Measurements from ENCODE around the gene ADSS2. TPM values are rescaled to one million over a fixed set of nuclear protein-coding genes. Genes with fewer than 3 reads are reported as not detected.
"Not testable (repeated sequence)": the region's sequence is repeated elsewhere in the genome, so short reads cannot be mapped to it uniquely, and the experiment has no call there.

ADSS2 gene
- polyA plus RNA-seq, 3 donors = 24.4 to 33.5 (median 26.3) TPM

DNA sequence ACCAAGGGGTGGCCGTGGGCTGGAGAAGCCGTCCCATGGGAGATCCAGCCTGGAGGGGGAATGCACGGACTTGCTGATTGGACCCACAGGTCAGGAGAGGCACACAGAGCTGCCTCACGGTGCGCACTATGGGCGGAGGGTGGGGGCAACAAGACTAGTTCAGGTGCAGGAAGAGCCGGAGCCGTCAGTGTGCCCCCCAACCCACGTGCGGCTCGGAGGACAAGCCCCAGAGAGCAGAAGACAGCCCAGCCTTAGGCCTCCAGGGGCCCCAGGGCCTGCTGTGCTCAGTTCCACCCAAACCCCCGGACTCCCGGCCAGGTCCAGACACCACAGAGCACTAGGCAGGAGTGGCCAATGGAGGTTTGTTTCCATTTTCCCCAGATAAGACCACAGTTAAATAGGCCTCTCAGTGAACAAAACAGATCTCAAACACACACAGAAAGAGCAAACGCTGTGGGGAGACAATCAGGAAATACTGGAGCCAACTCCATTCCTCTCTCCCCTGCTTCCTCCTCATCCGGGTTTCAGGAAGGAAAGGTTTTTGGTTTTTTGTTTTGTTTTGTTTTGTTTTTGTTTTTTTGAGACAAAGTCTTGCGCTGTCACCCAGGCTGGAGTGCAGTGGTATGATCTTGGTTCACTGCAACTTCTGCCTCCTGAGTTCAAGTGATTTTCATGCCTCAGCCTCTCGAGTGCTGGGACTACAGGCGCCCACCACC lies 84.2 kb downstream of the ADSS2 start:
- no peak for DNase-seq
- Mint-ChIP-seq H3K36me3 (peaks cover 0 to 4% of the 10 kb centered on the region in 2 donors), H3K4me1 (peaks cover 26% of the 10 kb centered on the region), H3K27me3 (ENCODE audit: low read depth in 3 of 3) (peaks cover 0 to 3% (median 3%) of the 10 kb centered on the region in 3 donors), H3K27ac (peak overlapping the region in 4 of 7 donors; percentile 7 to 61 (median 40)), H3K9me3 (peaks cover 3 to 15% (median 9%) of the 10 kb centered on the region in 7 donors), H3K4me3 (no peak overlapping the region)
- H3K27me3 ChIP-seq (ENCODE audit: control insufficient read depth in 2 of 2, insufficient read depth in 2 of 2, low read length in 2 of 2) = no peaks in the 10 kb centered on the region
- H3K27ac ChIP-seq (ENCODE audit: low read depth in 1 of 2, low read length in 2 of 2) = no peak overlapping the region
- TF ChIP-seq, protein P1, sequence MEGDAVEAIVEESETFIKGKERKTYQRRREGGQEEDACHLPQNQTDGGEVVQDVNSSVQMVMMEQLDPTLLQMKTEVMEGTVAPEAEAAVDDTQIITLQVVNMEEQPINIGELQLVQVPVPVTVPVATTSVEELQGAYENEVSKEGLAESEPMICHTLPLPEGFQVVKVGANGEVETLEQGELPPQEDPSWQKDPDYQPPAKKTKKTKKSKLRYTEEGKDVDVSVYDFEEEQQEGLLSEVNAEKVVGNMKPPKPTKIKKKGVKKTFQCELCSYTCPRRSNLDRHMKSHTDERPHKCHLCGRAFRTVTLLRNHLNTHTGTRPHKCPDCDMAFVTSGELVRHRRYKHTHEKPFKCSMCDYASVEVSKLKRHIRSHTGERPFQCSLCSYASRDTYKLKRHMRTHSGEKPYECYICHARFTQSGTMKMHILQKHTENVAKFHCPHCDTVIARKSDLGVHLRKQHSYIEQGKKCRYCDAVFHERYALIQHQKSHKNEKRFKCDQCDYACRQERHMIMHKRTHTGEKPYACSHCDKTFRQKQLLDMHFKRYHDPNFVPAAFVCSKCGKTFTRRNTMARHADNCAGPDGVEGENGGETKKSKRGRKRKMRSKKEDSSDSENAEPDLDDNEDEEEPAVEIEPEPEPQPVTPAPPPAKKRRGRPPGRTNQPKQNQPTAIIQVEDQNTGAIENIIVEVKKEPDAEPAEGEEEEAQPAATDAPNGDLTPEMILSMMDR (IDR thresholded peaks at IDR 0.05) = no peak
- no peaks in the 10 kb centered on the region for H3K79me2 ChIP-seq (ENCODE audit: insufficient read depth, low read length)
- H3K9ac ChIP-seq (ENCODE audit: insufficient read depth, low read length, poor library complexity, severe bottlenecking) = no peak overlapping the region
- peaks cover 6 to 21% of the 10 kb centered on the region in 2 donors for H3K4me1 ChIP-seq (ENCODE audit: control insufficient read depth in 1 of 2, insufficient read depth in 2 of 2, low read length in 2 of 2)
- H4K20me1 ChIP-seq (ENCODE audit: insufficient read depth, low read length) = no peaks in the 10 kb centered on the region
- no peak overlapping the region for H3K4me3 ChIP-seq (replicated peaks in 1 of 3; ENCODE audit: low read depth in 2 of 3, low read length in 3 of 3)
- H3K36me3 ChIP-seq (replicated peaks in 1 of 2; ENCODE audit: control insufficient read depth in 1 of 2, insufficient read depth in 2 of 2, low read length in 2 of 2) = no peaks in the 10 kb centered on the region
- intact Hi-C loops (cut with micrococcal nuclease) = no loop called here
- no peak overlapping the region for H3K4me2 ChIP-seq (replicated peaks; ENCODE audit: extremely low read depth, low read length, poor library complexity, severe bottlenecking)
- H3K9me3 ChIP-seq (replicated peaks in 1 of 2; ENCODE audit: control insufficient read depth in 1 of 2, insufficient read depth in 1 of 2, low read length in 2 of 2) = peaks cover 3 to 10% of the 10 kb centered on the region in 2 donors
- 90% methylated on average over 14 of the region's 18 CpGs for whole genome bisulfite sequencing (ENCODE audit: insufficient coverage)
- H2AFZ ChIP-seq (ENCODE audit: insufficient read depth, low read depth, low read length, poor library complexity, severe bottlenecking) = peak overlapping the region; percentile 30

GRCh38 chr1:244365809-244366208 lies 85.9 kb downstream of the ADSS2 start:
- Histone ChIP-seq H3K4me1 (ENCODE audit: control insufficient read depth in 1 of 2, insufficient read depth in 2 of 2, low read length in 2 of 2) (peaks cover 8 to 24% of the 10 kb centered on the region in 2 donors), H3K27me3 (ENCODE audit: control insufficient read depth in 2 of 2, insufficient read depth in 2 of 2, low read length in 2 of 2) (no peaks in the 10 kb centered on the region), H3K27ac (ENCODE audit: low read depth in 1 of 2, low read length in 2 of 2) (no peak overlapping the region), H3K4me2 (replicated peaks; ENCODE audit: extremely low read depth, low read length, poor library complexity, severe bottlenecking) (no peak overlapping the region), H3K4me3 (replicated peaks in 1 of 3; ENCODE audit: low read depth in 2 of 3, low read length in 3 of 3) (no peak overlapping the region), H3K79me2 (ENCODE audit: insufficient read depth, low read length) (no peaks in the 10 kb centered on the region), H3K36me3 (replicated peaks in 1 of 2; ENCODE audit: control insufficient read depth in 1 of 2, insufficient read depth in 2 of 2, low read length in 2 of 2) (no peaks in the 10 kb centered on the region), H2AFZ (ENCODE audit: insufficient read depth, low read depth, low read length, poor library complexity, severe bottlenecking) (no peak overlapping the region), H3K9ac (ENCODE audit: insufficient read depth, low read length, poor library complexity, severe bottlenecking) (no peak overlapping the region), H4K20me1 (ENCODE audit: insufficient read depth, low read length) (no peaks in the 10 kb centered on the region), H3K9me3 (replicated peaks in 1 of 2; ENCODE audit: control insufficient read depth in 1 of 2, insufficient read depth in 1 of 2, low read length in 2 of 2) (peaks cover 3 to 10% of the 10 kb centered on the region in 2 donors)
- no peak for DNase-seq
- Mint-ChIP-seq H3K4me3 (no peak overlapping the region), H3K27me3 (ENCODE audit: low read depth in 3 of 3) (peaks cover 0 to 2% (median 0%) of the 10 kb centered on the region in 3 donors), H3K27ac (no peak overlapping the region), H3K4me1 (peaks cover 20% of the 10 kb centered on the region), H3K9me3 (peaks cover 4 to 17% (median 9%) of the 10 kb centered on the region in 7 donors), H3K36me3 (peaks cover 0 to 4% of the 10 kb centered on the region in 2 donors)
- TF ChIP-seq, protein P1 (IDR thresholded peaks at IDR 0.05) = no peak
- intact Hi-C loops (cut with micrococcal nuclease) = no loop called here
- WGBS (ENCODE audit: insufficient coverage) = no CpG with 5 or more reads among the region's 7 CpGs

DNA sequence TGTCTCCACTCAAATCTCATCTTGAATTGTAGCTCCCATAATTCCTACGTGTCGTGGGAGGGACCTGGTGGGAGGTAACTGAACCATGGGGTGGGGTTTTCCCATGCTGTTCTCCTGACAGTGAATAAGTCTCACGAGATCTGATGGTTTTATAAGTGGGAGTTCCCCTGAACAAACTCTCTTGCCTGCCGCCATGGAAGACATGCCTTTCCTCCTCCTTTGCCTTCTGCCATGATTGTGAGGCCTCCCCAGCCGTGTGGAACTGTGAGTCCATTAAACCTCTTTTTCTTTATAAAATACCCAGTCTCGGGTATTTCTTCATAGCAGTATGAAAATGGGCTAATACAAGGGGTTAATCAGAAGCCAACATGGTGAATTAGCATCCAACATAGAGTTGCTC lies 86.4 kb downstream of the ADSS2 start:
- not testable (repeated sequence) for H3K27ac Mint-ChIP-seq

More for the DNA sequence above, 86.4 kb downstream of the ADSS2 start:
- H3K27ac ChIP-seq (ENCODE audit: low read depth in 1 of 2, low read length in 2 of 2); H2AFZ ChIP-seq (ENCODE audit: insufficient read depth, low read depth, low read length, poor library complexity, severe bottlenecking); intact Hi-C loops (cut with micrococcal nuclease); H3K4me3 Mint-ChIP-seq; H3K27me3 ChIP-seq (ENCODE audit: control insufficient read depth in 2 of 2, insufficient read depth in 2 of 2, low read length in 2 of 2); DNase-seq; H3K27me3 Mint-ChIP-seq (ENCODE audit: low read depth in 3 of 3); H3K36me3 ChIP-seq (replicated peaks in 1 of 2; ENCODE audit: control insufficient read depth in 1 of 2, insufficient read depth in 2 of 2, low read length in 2 of 2); H3K36me3 Mint-ChIP-seq; H3K9ac ChIP-seq (ENCODE audit: insufficient read depth, low read length, poor library complexity, severe bottlenecking); H3K79me2 ChIP-seq (ENCODE audit: insufficient read depth, low read length); H3K4me2 ChIP-seq (replicated peaks; ENCODE audit: extremely low read depth, low read length, poor library complexity, severe bottlenecking); H4K20me1 ChIP-seq (ENCODE audit: insufficient read depth, low read length); H3K4me3 ChIP-seq (replicated peaks in 1 of 3; ENCODE audit: low read depth in 2 of 3, low read length in 3 of 3): not testable (repeated sequence)
- peaks cover 5 to 18% (median 14%) of the 10 kb centered on the region in 7 donors for H3K9me3 Mint-ChIP-seq
- peaks cover 13 to 29% of the 10 kb centered on the region in 2 donors for H3K4me1 ChIP-seq (ENCODE audit: control insufficient read depth in 1 of 2, insufficient read depth in 2 of 2, low read length in 2 of 2)
- H3K4me1 Mint-ChIP-seq = peaks cover 26% of the 10 kb centered on the region
- WGBS (ENCODE audit: insufficient coverage) = no CpG with 5 or more reads among the region's 6 CpGs
- H3K9me3 ChIP-seq (replicated peaks in 1 of 2; ENCODE audit: control insufficient read depth in 1 of 2, insufficient read depth in 1 of 2, low read length in 2 of 2) = peaks cover 3 to 10% of the 10 kb centered on the region in 2 donors

All from CD14-positive monocyte (primary cell).